Caco-2 (cell line): ENCODE measurements around the gene TANGO2. TPM values are rescaled to one million over a fixed set of nuclear protein-coding genes. Genes with fewer than 3 reads are reported as not detected.

Source experiments
- BruUV-seq: library from RNA; stranded (reverse); fragments of 400-500 nt; replicated peaks from 2 replicates; lab custom pipeline; 2021; lab: Mats Ljungman, UMichigan
- CTCF ChIA-PET: fragments of 300-600 bp; sonication (Branson Sonifier 250); formaldehyde crosslinking; loops from one replicate; lab custom pipeline; 2022; ENCODE audit warnings: antibody characterized with exemption; lab: Charles Lee
- POLR2A ChIA-PET: fragments of 300-600 bp; sonication (Branson Sonifier 250); formaldehyde crosslinking; loops from one replicate; lab custom pipeline; 2022; ENCODE audit warnings: antibody characterized with exemption; lab: Charles Lee
- DNase-seq, 2 experiments: peaks; one replicate each; pipeline versions ENCODE4 v3.0.0 to v3.0.0-alpha.2; 2020 to 2022
- H3K27me3 ChIP-seq: replicated peaks from 2 replicates; pipeline ENCODE4 v1.6.0; 2011; ENCODE audit warnings: low read length; ENCODE audit not compliant: control insufficient read depth, insufficient read depth
- H3K36me3 ChIP-seq: 2 replicates; pipeline ENCODE4 v1.5.1; 2011; ENCODE audit warnings: low read length; ENCODE audit not compliant: control insufficient read depth, insufficient read depth
- H3K4me1 ChIP-seq: fragments of 250-450 bp; sonication (Bioruptor Pico); 2 replicates; pipeline ENCODE4 v1.5.1; 2020; ENCODE audit warnings: mild to moderate bottlenecking
- H3K4me3 ChIP-seq: 2 replicates; pipeline ENCODE4 v1.5.1; 2011; ENCODE audit warnings: low read depth, mild to moderate bottlenecking, control low read depth, low read length
- H3K9me3 ChIP-seq: fragments of 250-450 bp; sonication (Bioruptor Pico); 2 replicates; pipeline ENCODE4 v1.5.1; 2020; ENCODE audit warnings: mild to moderate bottlenecking, moderate library complexity
- H3K27ac Mint-ChIP-seq: one replicate; pipeline ENCODE4 v1.8.0; 2022; ENCODE audit warnings: mixed read lengths; ENCODE audit not compliant: unreplicated experiment
- H3K27me3 Mint-ChIP-seq: one replicate; pipeline ENCODE4 v1.8.0; 2022; ENCODE audit warnings: mixed read lengths; ENCODE audit not compliant: insufficient read depth, unreplicated experiment
- H3K36me3 Mint-ChIP-seq: one replicate; pipeline ENCODE4 v1.8.0; 2022; ENCODE audit warnings: mild to moderate bottlenecking, mixed read lengths; ENCODE audit not compliant: insufficient read depth, unreplicated experiment
- H3K4me1 Mint-ChIP-seq: one replicate; pipeline ENCODE4 v1.8.0; 2022; ENCODE audit warnings: low read depth, mixed read lengths; ENCODE audit not compliant: unreplicated experiment
- H3K4me3 Mint-ChIP-seq: one replicate; pipeline ENCODE4 v1.8.0; 2022; ENCODE audit warnings: mild to moderate bottlenecking, moderate library complexity, mixed read lengths; ENCODE audit not compliant: unreplicated experiment
- H3K9me3 Mint-ChIP-seq: one replicate; pipeline ENCODE4 v1.8.0; 2022; ENCODE audit warnings: mixed read lengths; ENCODE audit not compliant: unreplicated experiment
- intact Hi-C: fragments of 100-400 bp; cut with micrococcal nuclease; formaldehyde crosslinking; loops from one replicate; pipeline ENCODE4 v1.10.0; 2022; ENCODE audit not compliant: unreplicated experiment
- total RNA-seq: library from RNA; stranded (reverse); gene quantifications from 2 replicates; pipeline ENCODE4 v1.2.3, GENCODE V29; 2022
- TF ChIP-seq, protein P1 (sequence below), 2 experiments: fragments of 200-600 bp in 1 of 2; IDR thresholded peaks; 1 replicate in 1 of 2; 2 replicates in 1 of 2; pipeline versions ENCODE4 v1.5.1 to v1.8.0; 2011 to 2022; ENCODE audit warnings: antibody characterized with exemption in 1 of 2, control low read depth in 1 of 2, inconsistent platforms in 1 of 2, low read depth in 1 of 2, low read length in 1 of 2, mild to moderate bottlenecking in 1 of 2, moderate library complexity in 1 of 2; ENCODE audit not compliant: insufficient read depth in 1 of 2, severe bottlenecking in 1 of 2, unreplicated experiment in 1 of 2

TANGO2 gene
- total RNA-seq, 1 experiment from 2014 or later, result 26.6 TPM

- no peaks in the 10 kb centered on the region for H3K4me1 ChIP-seq
- POLR2A ChIA-PET, result no interaction called here
- H3K4me3 ChIP-seq, result no peak overlapping the region
- peaks cover 5% of the 10 kb centered on the region for H3K36me3 Mint-ChIP-seq
- no peak overlapping the region for H3K27ac Mint-ChIP-seq
- H3K27me3 Mint-ChIP-seq, result no peaks in the 10 kb centered on the region
- no TSS peak for BruUV-seq
- intact Hi-C loops, result no loop called here
- TF ChIP-seq, protein P1, sequence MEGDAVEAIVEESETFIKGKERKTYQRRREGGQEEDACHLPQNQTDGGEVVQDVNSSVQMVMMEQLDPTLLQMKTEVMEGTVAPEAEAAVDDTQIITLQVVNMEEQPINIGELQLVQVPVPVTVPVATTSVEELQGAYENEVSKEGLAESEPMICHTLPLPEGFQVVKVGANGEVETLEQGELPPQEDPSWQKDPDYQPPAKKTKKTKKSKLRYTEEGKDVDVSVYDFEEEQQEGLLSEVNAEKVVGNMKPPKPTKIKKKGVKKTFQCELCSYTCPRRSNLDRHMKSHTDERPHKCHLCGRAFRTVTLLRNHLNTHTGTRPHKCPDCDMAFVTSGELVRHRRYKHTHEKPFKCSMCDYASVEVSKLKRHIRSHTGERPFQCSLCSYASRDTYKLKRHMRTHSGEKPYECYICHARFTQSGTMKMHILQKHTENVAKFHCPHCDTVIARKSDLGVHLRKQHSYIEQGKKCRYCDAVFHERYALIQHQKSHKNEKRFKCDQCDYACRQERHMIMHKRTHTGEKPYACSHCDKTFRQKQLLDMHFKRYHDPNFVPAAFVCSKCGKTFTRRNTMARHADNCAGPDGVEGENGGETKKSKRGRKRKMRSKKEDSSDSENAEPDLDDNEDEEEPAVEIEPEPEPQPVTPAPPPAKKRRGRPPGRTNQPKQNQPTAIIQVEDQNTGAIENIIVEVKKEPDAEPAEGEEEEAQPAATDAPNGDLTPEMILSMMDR (IDR thresholded peaks at IDR 0.05; ENCODE audit: insufficient read depth in 1 of 2, low read depth in 1 of 2, low read length in 1 of 2, severe bottlenecking in 1 of 2, unreplicated experiment in 1 of 2), result no peak
- no peaks in the 10 kb centered on the region for H3K27me3 ChIP-seq
- H3K4me1 Mint-ChIP-seq, result no peaks in the 10 kb centered on the region
- no peak for DNase-seq
- H3K4me3 Mint-ChIP-seq, result no peak overlapping the region
- no peaks in the 10 kb centered on the region for H3K9me3 Mint-ChIP-seq
- CTCF ChIA-PET, result no interaction called here
- H3K36me3 ChIP-seq, result no peaks in the 10 kb centered on the region; the same call in 1 of the 2 replicates
- H3K9me3 ChIP-seq, result no peaks in the 10 kb centered on the region
These were observed 41.3 kb downstream of the TANGO2 start for GRCh38 chr22:20062043-20062765.

- POLR2A ChIA-PET, result no interaction called here
- no peak overlapping the region for H3K27ac Mint-ChIP-seq
- DNase-seq, result no peak
- Histone ChIP-seq H3K36me3 (no peaks in the 10 kb centered on the region; the same call in 1 of the 2 replicates), H3K9me3 (no peaks in the 10 kb centered on the region), H3K4me1 (no peaks in the 10 kb centered on the region), H3K4me3 (no peak overlapping the region), H3K27me3 (no peaks in the 10 kb centered on the region)
- H3K27me3 Mint-ChIP-seq, result no peaks in the 10 kb centered on the region
- TF ChIP-seq, protein P1 (IDR thresholded peaks at IDR 0.05; ENCODE audit: insufficient read depth in 1 of 2, low read depth in 1 of 2, low read length in 1 of 2, severe bottlenecking in 1 of 2, unreplicated experiment in 1 of 2), result no peak
- no peaks in the 10 kb centered on the region for H3K9me3 Mint-ChIP-seq
- no peak overlapping the region for H3K4me3 Mint-ChIP-seq
- no peaks in the 10 kb centered on the region for H3K4me1 Mint-ChIP-seq
- H3K36me3 Mint-ChIP-seq, result peaks cover 5% of the 10 kb centered on the region
- CTCF ChIA-PET, result no interaction called here
- no TSS peak for BruUV-seq
- intact Hi-C loops, result no loop called here
These were observed 41.8 kb downstream of the TANGO2 start for GRCh38 chr22:20062766-20063083.

DNA sequence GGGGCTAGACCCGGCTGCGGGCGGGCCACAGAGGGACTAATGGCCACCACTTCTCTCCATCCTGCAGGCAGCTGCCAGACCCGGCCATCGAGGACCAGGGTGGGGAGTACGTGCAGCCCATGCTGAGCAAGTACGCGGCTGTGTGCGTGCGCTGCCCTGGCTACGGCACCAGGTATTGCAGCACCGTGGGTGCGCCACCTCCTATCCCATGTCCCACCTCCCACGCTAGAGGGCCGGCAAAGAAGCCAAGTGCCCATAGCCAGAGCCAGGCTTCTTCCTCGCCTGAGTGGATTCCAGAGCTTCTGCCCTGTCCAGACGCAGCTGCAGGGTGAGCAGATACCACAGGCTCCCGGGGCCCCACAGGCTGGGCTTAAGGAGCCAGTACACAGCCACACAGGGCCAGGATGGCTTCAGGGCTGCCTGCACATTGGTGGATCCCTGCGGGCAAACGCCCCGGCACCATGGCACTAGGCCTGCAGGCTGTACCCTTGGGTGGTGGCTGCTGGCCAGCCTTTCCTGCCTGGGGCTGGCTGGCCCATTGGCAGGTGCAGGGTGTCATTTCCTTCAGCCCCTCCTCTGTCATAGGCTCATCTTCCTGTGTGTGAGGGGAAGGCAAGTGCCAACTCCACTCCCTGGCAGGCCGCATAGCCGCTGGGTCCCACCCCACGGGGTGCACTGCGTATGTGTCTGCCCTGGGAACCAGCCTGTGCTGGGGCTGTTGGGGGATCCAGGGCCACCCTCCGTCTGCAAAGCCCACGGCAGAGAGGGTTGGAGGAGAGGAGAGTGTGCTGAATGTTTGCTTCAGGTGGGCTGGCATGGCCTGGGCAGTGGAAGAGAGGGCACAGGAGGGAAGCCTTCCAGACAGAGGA, 42.6 kb downstream of the TANGO2 start:
- H3K36me3 Mint-ChIP-seq, result peaks cover 5% of the 10 kb centered on the region
- H3K27me3 Mint-ChIP-seq, result no peaks in the 10 kb centered on the region
- Histone ChIP-seq H3K4me3 (no peak overlapping the region), H3K36me3 (no peaks in the 10 kb centered on the region; the same call in 1 of the 2 replicates), H3K4me1 (no peaks in the 10 kb centered on the region), H3K27me3 (no peaks in the 10 kb centered on the region), H3K9me3 (no peaks in the 10 kb centered on the region)
- intact Hi-C loops, result no loop called here
- POLR2A ChIA-PET, result no interaction called here
- CTCF ChIA-PET, result no interaction called here
- H3K4me1 Mint-ChIP-seq, result no peaks in the 10 kb centered on the region
- H3K4me3 Mint-ChIP-seq, result no peak overlapping the region
- BruUV-seq, result no TSS peak
- H3K27ac Mint-ChIP-seq, result no peak overlapping the region
- no peaks in the 10 kb centered on the region for H3K9me3 Mint-ChIP-seq
- TF ChIP-seq, protein P1 (IDR thresholded peaks at IDR 0.05; ENCODE audit: insufficient read depth in 1 of 2, low read depth in 1 of 2, low read length in 1 of 2, severe bottlenecking in 1 of 2, unreplicated experiment in 1 of 2), result no peak
- DNase-seq, result no peak
